BE2C (cell line): ENCODE data around the gene DUOX2. TPM values are rescaled to one million over a fixed set of nuclear protein-coding genes. Genes with fewer than 3 reads are reported as not detected.

Source experiments
- DNase-seq: peaks from one replicate; pipeline ENCODE4 v3.0.0-alpha.2; 2020
- H3K27me3 ChIP-seq: fragments of 250-450 bp; sonication (Bioruptor Pico); 2 replicates; pipeline ENCODE4 v1.5.1; 2020; ENCODE audit warnings: mild to moderate bottlenecking
- H3K36me3 ChIP-seq: fragments of 250-450 bp; sonication (Bioruptor Pico); 2 replicates; pipeline ENCODE4 v1.5.1; 2020; ENCODE audit warnings: mild to moderate bottlenecking
- H3K4me1 ChIP-seq: fragments of 250-450 bp; sonication (Bioruptor Pico); 2 replicates; pipeline ENCODE4 v1.5.1; 2020
- H3K4me3 ChIP-seq: 2 replicates; pipeline ENCODE4 v1.5.1; 2011; ENCODE audit warnings: low read depth, low read length
- H3K9me3 ChIP-seq: fragments of 250-450 bp; sonication (Bioruptor Pico); 2 replicates; pipeline ENCODE4 v1.5.1; 2020
- polyA plus RNA-seq: library from polyadenylated mRNA; unstranded; fragments of >200 nt; gene quantifications from one replicate; pipeline ENCODE4 v1.2.1, GENCODE V29; 2012; ENCODE audit warnings: low read depth, missing spikeins; ENCODE audit not compliant: insufficient read length, insufficient read depth
- TF ChIP-seq, protein P1 (sequence below): IDR thresholded peaks from 2 replicates; pipeline ENCODE4 v1.5.1; 2012; ENCODE audit warnings: mild to moderate bottlenecking, low read depth, low read length

DUOX2 gene
- 0.66 TPM for polyA plus RNA-seq

DNA sequence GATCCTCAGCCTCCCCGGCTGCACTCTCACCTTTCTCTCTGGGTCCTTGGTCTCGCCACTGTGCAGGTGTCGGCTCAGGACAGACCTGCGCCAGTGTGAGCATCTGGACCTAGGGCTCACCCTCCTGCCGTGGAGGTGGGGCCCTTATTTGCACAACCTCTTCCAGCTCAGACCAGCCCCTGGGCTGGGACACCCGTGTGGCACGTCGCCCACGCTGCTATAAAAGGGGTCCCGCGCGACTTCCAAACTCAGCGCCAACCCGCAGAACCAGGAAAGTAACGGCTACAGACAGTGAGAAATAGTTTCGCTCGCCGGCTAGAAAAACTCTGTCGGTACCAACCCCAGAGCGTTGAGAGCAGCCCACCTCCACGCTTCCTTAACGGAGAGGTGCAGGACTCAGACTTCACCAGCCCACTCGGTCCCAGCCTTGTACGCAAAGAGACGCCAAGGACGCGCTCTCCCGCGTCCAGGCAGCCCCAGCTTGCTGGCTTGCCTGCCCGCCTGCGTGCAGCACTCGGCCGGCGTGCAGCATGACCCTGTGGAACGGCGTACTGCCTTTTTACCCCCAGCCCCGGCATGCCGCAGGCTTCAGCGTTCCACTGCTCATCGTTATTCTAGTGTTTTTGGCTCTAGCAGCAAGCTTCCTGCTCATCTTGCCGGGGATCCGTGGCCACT lies at the start of gene DUOX2, which contains the start of gene DUOXA2:
Gene DUOX2 (minus strand): TSS at position 97 of the 675 bp plus-strand sequence. CDS start 761 bp downstream, outside the sequence.
Gene DUOXA2 (plus strand): TSS at position 251 of the 675 bp plus-strand sequence. CDS start 280 bp downstream, at position 531.
- Histone ChIP-seq H3K4me1 (no peaks in the 10 kb centered on the region; the same call in 1 of the 2 replicates), H3K9me3 (no peaks in the 10 kb centered on the region), H3K27me3 (peaks cover 42% of the 10 kb centered on the region), H3K4me3 (peak within 1 kb of the TSS; percentile 33), H3K36me3 (no peaks in the 10 kb centered on the region)
- no peak for DNase-seq
- TF ChIP-seq, protein P1, sequence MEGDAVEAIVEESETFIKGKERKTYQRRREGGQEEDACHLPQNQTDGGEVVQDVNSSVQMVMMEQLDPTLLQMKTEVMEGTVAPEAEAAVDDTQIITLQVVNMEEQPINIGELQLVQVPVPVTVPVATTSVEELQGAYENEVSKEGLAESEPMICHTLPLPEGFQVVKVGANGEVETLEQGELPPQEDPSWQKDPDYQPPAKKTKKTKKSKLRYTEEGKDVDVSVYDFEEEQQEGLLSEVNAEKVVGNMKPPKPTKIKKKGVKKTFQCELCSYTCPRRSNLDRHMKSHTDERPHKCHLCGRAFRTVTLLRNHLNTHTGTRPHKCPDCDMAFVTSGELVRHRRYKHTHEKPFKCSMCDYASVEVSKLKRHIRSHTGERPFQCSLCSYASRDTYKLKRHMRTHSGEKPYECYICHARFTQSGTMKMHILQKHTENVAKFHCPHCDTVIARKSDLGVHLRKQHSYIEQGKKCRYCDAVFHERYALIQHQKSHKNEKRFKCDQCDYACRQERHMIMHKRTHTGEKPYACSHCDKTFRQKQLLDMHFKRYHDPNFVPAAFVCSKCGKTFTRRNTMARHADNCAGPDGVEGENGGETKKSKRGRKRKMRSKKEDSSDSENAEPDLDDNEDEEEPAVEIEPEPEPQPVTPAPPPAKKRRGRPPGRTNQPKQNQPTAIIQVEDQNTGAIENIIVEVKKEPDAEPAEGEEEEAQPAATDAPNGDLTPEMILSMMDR, result no peak

DNA sequence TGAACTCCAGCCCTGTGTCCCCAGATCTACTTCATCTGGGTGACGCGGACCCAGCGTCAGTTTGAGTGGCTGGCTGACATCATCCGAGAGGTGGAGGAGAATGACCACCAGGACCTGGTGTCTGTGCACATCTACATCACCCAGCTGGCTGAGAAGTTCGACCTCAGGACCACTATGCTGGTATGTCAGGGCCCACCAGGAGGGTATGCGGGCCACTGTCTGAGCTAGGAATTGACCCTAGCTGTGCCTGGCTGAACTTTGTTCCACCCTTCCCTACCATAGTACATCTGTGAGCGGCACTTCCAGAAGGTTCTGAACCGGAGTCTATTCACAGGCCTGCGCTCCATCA lies 49.5 kb upstream of the DUOX2 start:
- peaks cover 24% of the 10 kb centered on the region for H3K4me1 ChIP-seq
- DNase-seq, result no peak
- peaks cover 11% of the 10 kb centered on the region for H3K36me3 ChIP-seq
- TF ChIP-seq, protein P1, result no peak
- H3K4me3 ChIP-seq, result no peak overlapping the region
- H3K27me3 ChIP-seq, result no peaks in the 10 kb centered on the region
- H3K9me3 ChIP-seq, result no peaks in the 10 kb centered on the region

DNA sequence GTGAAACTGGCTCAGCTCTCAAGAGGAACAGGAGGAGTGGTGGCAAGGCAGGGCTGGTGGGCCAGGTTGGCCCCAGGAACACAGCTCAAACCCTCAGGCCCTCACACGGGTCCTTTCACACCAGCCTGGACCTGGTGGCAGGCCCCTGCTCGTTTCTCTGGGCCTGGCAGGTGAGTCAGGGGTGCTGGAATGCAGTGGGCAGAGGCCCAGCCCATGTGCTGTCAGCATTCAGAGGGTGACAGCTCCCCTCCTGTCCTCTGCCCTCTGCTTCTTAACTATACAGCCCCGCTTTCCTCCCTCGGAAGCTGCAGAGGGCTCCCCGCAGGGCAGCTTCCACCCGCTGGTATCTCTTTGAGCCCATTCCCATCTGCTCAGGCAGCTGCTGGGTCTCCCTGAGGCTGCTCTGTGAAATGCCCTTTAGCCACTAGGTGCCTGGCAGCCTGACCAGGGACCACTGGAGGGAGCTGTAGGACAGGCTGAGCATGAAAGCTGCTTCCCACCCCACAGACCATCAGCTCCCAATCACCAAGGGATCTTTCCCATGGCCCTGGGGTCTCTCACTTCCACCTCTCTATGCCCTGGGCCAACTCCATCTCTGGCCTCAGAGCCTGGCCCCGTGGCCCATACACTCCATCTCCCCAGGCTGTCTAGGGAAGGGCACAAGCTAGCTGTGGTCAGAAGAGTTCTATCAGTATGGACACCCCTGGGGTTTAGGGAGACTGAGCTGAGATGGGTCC lies 49.0 kb upstream of the DUOX2 start:
- H3K36me3 ChIP-seq, result peaks cover 6% of the 10 kb centered on the region
- TF ChIP-seq, protein P1, result peak; percentile 99
- H3K9me3 ChIP-seq, result no peaks in the 10 kb centered on the region
- no peak overlapping the region for H3K4me3 ChIP-seq
- peaks cover 18% of the 10 kb centered on the region for H3K4me1 ChIP-seq
- DNase-seq, result peak; percentile 93
- H3K27me3 ChIP-seq, result no peaks in the 10 kb centered on the region

DNA sequence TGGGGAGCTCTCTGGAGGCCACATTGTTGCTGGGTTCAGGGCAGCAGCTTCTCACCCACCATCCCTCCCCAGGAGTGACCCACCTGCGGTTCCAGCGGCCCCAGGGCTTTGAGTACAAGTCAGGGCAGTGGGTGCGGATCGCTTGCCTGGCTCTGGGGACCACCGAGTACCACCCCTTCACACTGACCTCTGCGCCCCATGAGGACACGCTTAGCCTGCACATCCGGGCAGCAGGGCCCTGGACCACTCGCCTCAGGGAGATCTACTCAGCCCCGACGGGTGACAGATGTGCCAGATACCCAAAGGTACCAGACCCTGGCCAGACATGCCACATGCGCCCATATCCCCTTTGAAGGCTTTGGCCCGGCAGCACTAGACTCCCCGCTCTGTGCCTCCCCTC lies 47.7 kb upstream of the DUOX2 start:
- no peak overlapping the region for H3K4me3 ChIP-seq
- peaks cover 10% of the 10 kb centered on the region for H3K4me1 ChIP-seq
- TF ChIP-seq, protein P1, result no peak
- H3K27me3 ChIP-seq, result no peaks in the 10 kb centered on the region
- H3K9me3 ChIP-seq, result no peaks in the 10 kb centered on the region
- no peak for DNase-seq
- H3K36me3 ChIP-seq, result no peaks in the 10 kb centered on the region

DNA sequence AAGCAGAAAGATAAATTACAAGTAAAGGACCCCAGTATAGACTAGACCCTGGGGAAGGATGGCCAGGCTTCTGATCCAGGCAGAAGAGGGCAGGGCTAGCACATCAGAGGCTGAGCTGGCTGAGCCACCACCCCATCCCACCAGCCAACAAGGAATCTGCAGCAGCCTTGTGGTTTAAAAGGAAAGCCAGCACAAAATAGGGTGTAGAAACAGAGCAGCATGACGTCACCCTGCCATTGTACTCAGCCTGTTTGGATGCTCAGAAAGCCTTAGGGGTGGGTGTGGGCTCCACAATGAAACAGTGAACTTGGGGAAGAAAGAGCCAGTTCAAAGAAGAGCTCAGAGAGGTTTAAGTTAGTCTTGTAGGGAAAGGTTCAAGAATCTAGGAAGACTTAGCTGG lies 44.0 kb upstream of the DUOX2 start:
- Histone ChIP-seq H3K36me3 (no peaks in the 10 kb centered on the region), H3K4me3 (no peak overlapping the region), H3K27me3 (no peaks in the 10 kb centered on the region), H3K4me1 (peaks cover 7% of the 10 kb centered on the region), H3K9me3 (no peaks in the 10 kb centered on the region)
- TF ChIP-seq, protein P1, result no peak
- DNase-seq, result peak; percentile 46
